Left ventricle myocardium inferior (tissue), 1 donor: ENCODE results near the gene COL15A1. TPM values are rescaled to one million over a fixed set of nuclear protein-coding genes. Genes with fewer than 3 reads are reported as not detected.

Experiments
- DNase-seq: peaks from one replicate; pipeline ENCODE4 v3.0.0-alpha.2; 2020
- H3K27ac ChIP-seq: fragments of 200-600 bp; replicated peaks from 2 replicates; pipeline ENCODE4 v1.8.0; 2021
- H3K27me3 ChIP-seq: fragments of 200-600 bp; 2 replicates; pipeline ENCODE4 v1.8.0; 2021; ENCODE audit warnings: low read depth
- H3K36me3 ChIP-seq: fragments of 200-600 bp; 2 replicates; pipeline ENCODE4 v1.8.0; 2021
- H3K4me1 ChIP-seq: fragments of 200-600 bp; 2 replicates; pipeline ENCODE4 v1.8.0; 2021
- H3K4me3 ChIP-seq: fragments of 200-600 bp; 2 replicates; pipeline ENCODE4 v1.8.0; 2021; ENCODE audit warnings: mild to moderate bottlenecking, moderate library complexity
- H3K9me3 ChIP-seq: fragments of 200-600 bp; replicated peaks from 2 replicates; pipeline ENCODE4 v1.8.0; 2021
- intact Hi-C: fragments of 100-400 bp; cut with micrococcal nuclease; formaldehyde crosslinking; loops from one replicate; pipeline ENCODE4 v1.11.0; 2022
- total RNA-seq: library from RNA; stranded (reverse); fragmentation: NEBNext Ultra II Directional; extraction: Animal tissue kit (Norgen Biotek cat#: 25700); gene quantifications from one replicate; pipeline ENCODE4 v1.2.1, GENCODE V29; 2021
- TF ChIP-seq, protein P1 (sequence below): fragments of 200-600 bp; IDR thresholded peaks from 2 replicates; pipeline ENCODE4 v1.8.0; 2021; ENCODE audit warnings: antibody characterized with exemption, mild to moderate bottlenecking, borderline replicate concordance
- donor health status: DM: no; HTN: yes; CAD: no; lungs with severe emphysema.

The COL15A1 gene
- total RNA-seq, 1 donor from 2014 or later: 45.4 TPM

DNA sequence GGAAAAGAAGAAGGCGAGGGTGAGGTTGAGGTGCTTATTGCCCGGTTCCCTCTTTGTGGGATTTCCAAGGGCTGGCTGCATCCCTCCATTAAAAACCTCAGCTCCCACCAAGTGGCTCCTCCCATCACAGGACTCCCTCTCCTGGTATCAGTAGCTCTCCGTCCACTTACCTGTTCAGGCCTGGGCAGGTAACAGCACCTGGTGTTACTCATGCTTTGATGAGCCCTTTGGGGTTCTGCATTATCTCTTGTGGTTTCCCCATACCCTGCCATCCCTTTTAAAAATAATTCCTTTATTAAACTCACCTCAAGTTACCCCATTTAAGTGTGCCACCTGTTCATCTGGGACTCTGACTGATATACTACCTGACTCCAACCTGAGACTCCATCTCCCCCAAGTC is 143.8 kb downstream of the COL15A1 start:
- Histone ChIP-seq H3K9me3 (peaks cover 6% of the 10 kb centered on the region), H3K4me3 (no peak overlapping the region), H3K27me3 (no peaks in the 10 kb centered on the region), H3K4me1 (no peaks in the 10 kb centered on the region), H3K36me3 (no peaks in the 10 kb centered on the region), H3K27ac (no peak overlapping the region)
- intact Hi-C loops: no loop called here
- DNase-seq: no peak
- TF ChIP-seq, protein P1, sequence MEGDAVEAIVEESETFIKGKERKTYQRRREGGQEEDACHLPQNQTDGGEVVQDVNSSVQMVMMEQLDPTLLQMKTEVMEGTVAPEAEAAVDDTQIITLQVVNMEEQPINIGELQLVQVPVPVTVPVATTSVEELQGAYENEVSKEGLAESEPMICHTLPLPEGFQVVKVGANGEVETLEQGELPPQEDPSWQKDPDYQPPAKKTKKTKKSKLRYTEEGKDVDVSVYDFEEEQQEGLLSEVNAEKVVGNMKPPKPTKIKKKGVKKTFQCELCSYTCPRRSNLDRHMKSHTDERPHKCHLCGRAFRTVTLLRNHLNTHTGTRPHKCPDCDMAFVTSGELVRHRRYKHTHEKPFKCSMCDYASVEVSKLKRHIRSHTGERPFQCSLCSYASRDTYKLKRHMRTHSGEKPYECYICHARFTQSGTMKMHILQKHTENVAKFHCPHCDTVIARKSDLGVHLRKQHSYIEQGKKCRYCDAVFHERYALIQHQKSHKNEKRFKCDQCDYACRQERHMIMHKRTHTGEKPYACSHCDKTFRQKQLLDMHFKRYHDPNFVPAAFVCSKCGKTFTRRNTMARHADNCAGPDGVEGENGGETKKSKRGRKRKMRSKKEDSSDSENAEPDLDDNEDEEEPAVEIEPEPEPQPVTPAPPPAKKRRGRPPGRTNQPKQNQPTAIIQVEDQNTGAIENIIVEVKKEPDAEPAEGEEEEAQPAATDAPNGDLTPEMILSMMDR: no peak

DNA sequence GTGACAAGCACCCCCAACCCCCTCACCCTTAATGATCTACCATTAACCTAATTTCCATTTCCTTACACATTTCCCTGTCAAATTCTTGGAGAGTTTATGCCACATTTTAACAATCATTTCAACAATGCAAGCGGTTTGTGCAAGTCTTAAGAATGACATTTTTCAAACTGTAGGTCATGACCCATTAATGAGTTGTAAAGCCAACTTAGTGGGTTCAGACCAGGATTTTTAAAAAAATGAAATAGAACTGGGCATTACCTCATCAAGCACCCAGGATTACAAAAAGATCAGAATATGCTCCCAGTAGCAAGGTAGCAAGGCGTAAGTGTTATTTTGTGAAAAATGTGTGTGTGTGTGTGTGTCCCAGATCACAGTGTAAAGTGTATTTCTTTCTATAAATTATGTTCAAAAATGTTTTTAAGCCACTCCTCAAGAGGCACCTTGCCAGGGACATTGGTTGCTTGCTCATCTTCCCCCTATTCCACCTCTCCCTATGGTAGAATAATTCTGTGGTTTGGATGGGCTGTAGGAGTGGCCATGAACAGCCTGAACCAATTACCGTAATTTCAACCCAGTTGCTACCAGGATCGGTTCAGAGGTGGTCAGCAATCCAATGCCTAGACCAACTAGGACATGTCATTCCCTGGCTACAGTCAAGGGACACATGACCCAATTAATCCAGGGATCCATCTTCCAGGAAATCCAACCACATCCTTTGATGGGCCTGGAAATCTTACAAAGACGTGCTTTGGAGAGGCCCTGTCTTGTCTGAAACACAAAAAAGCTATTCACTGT is 146.8 kb downstream of the COL15A1 start:
- peaks cover 6% of the 10 kb centered on the region for H3K9me3 ChIP-seq

DNA sequence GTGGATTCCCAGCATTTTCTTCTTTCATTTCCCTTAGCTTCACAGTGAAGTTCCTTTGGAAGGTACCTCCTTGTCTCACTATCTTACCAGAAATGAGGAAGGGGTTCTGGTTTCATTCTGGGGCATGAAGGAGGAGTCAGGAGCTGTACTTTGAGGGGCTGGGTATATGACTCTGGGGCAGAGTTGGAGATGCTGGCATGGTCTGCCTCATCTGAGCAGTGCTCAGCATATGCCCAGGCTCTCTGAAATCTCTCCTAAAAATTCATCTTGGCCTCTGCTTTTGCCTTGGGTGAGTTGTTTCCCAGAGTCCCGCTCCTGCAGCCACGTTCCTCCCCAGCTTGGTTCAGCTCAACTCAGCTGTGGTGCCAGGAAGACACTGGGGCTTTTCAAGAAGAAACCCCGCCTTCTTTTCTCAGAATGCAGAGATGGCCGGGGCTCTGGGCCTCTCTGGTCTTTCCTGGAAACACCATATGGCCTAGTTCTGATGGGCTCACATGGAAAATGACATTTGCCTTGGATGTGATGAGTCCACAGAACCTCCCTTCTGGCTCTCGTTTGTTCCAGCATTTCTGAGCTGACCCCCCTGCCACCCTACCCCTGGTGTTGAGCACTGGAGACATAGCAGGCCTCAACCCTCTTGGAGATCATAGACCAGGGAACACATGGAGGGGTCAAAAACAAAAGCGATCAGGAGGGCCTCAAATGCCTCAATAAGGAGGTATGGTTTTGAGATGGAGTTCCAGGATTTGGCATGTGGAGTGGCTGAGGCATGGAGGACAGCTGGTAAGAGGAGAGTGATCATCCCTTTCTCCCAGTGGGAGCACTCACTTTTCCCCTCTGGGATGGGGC is 149.2 kb downstream of the COL15A1 start:
- H3K27ac ChIP-seq: no peak overlapping the region
- no peaks in the 10 kb centered on the region for H3K4me1 ChIP-seq
- no peak for DNase-seq
- H3K9me3 ChIP-seq: peaks cover 6% of the 10 kb centered on the region
- H3K27me3 ChIP-seq: no peaks in the 10 kb centered on the region
- TF ChIP-seq, protein P1: no peak
- intact Hi-C loops: no loop called here
- no peak overlapping the region for H3K4me3 ChIP-seq
- no peaks in the 10 kb centered on the region for H3K36me3 ChIP-seq

More for the DNA sequence above, 146.8 kb downstream of the COL15A1 start:
- no peaks in the 10 kb centered on the region for H3K27me3 ChIP-seq
- H3K36me3 ChIP-seq: no peaks in the 10 kb centered on the region
- no peak overlapping the region for H3K4me3 ChIP-seq
- no peak for DNase-seq
- H3K27ac ChIP-seq: no peak overlapping the region
- TF ChIP-seq, protein P1: no peak
- intact Hi-C loops: no loop called here
- H3K4me1 ChIP-seq: no peaks in the 10 kb centered on the region

DNA sequence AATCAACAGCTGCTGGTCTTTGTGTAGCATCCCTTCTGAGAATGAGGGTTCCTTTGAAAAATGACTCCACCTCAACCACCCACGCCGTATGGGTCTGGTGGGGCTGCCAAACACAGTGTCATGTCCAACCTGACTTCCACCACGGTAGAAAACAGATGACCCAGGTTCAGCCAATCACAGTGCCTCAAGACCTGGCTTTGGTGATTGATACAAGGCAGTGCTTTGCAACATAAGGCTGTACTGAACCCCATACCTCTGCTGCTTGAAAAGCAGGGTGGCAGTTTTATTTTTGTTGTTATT is 149.7 kb downstream of the COL15A1 start:
- Histone ChIP-seq H3K27ac (no peak overlapping the region), H3K4me3 (no peak overlapping the region), H3K27me3 (no peaks in the 10 kb centered on the region), H3K36me3 (no peaks in the 10 kb centered on the region), H3K9me3 (peaks cover 6% of the 10 kb centered on the region), H3K4me1 (no peaks in the 10 kb centered on the region)
- TF ChIP-seq, protein P1: no peak
- intact Hi-C loops: no loop called here
- no peak for DNase-seq

DNA sequence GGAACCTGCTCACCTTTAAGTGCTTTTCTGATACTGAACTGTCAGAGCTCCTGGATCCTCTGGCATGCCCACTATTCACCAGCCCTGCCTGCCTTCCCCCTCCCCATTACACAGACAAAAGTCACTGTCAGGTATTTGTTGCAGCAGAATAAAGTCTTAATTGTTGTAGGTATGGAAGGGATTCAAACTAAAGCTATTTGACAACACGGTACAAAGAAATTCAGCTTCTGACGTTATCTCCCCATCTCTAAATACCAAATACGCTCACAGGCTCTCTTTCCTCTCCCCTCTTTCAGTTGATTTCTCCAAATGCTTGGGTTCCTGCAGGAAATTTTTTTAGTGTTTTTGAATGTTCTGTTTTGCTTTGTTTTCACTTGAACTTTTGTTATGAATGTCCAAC is 151.9 kb downstream of the COL15A1 start:
- Histone ChIP-seq H3K9me3 (no peaks in the 10 kb centered on the region), H3K4me3 (no peak overlapping the region), H3K36me3 (no peaks in the 10 kb centered on the region), H3K27ac (no peak overlapping the region), H3K27me3 (no peaks in the 10 kb centered on the region), H3K4me1 (no peaks in the 10 kb centered on the region)
- TF ChIP-seq, protein P1: no peak
- intact Hi-C loops: no loop called here
- DNase-seq: no peak
